ENCODE measurements around the gene PIK3R2.

- no peak for TF ChIP-seq MAX (IDR thresholded peaks at IDR 0.05)
- no peak for TF ChIP-seq FOXA2 (IDR thresholded peaks at IDR 0.05)
- TF ChIP-seq CTCF (IDR thresholded peaks at IDR 0.05; ENCODE audit: low read depth, low read length, missing input control) = no peak
- TF ChIP-seq JUND (IDR thresholded peaks at IDR 0.05) = no peak
- no peak for TF ChIP-seq RAD21 (IDR thresholded peaks at IDR 0.05)
- no peak for TF ChIP-seq EGR1 (IDR thresholded peaks at IDR 0.05; ENCODE audit: low read depth in 2 of 2)
- no peak for TF ChIP-seq GABPA (IDR thresholded peaks at IDR 0.05 in 1 of 2, conservative IDR thresholded peaks at IDR 0.05 in 1 of 2)
- TF ChIP-seq YY1 (IDR thresholded peaks at IDR 0.05) = no peak
- TF ChIP-seq SP1 (IDR thresholded peaks at IDR 0.05) = no peak
- no peak for TF ChIP-seq FOXA1 (IDR thresholded peaks at IDR 0.05)
- TF ChIP-seq NR2F2 (IDR thresholded peaks at IDR 0.05) = no peak
- no peak for TF ChIP-seq RXRA (IDR thresholded peaks at IDR 0.05)
- TF ChIP-seq ZBTB33 (IDR thresholded peaks at IDR 0.05) = no peak
- no peak for TF ChIP-seq REST (IDR thresholded peaks at IDR 0.05)
These were observed 40.6 kb downstream of the PIK3R2 start for GRCh38 chr19:18193388-18194180.
